CD4-positive, CD25-positive, alpha-beta regulatory T cell (primary cell): ENCODE results near the gene KRTAP5-4. TPM values are rescaled to one million over a fixed set of nuclear protein-coding genes. Genes with fewer than 3 reads are reported as not detected.
"Not testable (repeated sequence)": the region's sequence is repeated elsewhere in the genome, so short reads cannot be mapped to it uniquely, and the experiment has no call there.

Experiments used
- ATAC-seq, 2 donors: fragments of 150-1000 bp; cut with Tn5 transposase; one replicate each; pipeline ENCODE4 v1.10.0; 2021; ENCODE audit warnings: low read depth in 2 of 2, moderate number of reproducible peaks in 2 of 2, moderate library complexity in 1 of 2
- DNase-seq, 3 donors: peaks; one replicate each; pipeline versions ENCODE4 v3.0.0 to v3.0.0-alpha.2; 2012 to 2022; ENCODE audit warnings: mixed read lengths in 1 of 3
- H3K27ac ChIP-seq: one replicate; pipeline ENCODE4 v1.7.0; 2013; ENCODE audit warnings: mild to moderate bottlenecking, low read length; ENCODE audit not compliant: insufficient read depth, poor library complexity, severe bottlenecking
- H3K27me3 ChIP-seq: one replicate; pipeline ENCODE4 v1.7.0; 2013; ENCODE audit warnings: low read length; ENCODE audit not compliant: control insufficient read depth, insufficient read depth
- H3K36me3 ChIP-seq: one replicate; pipeline ENCODE4 v1.7.0; 2013; ENCODE audit warnings: mild to moderate bottlenecking, low read length, moderate library complexity; ENCODE audit not compliant: control insufficient read depth, insufficient read depth
- H3K4me1 ChIP-seq: 2 replicates; pipeline ENCODE4 v1.7.0; 2013; ENCODE audit warnings: mild to moderate bottlenecking, low read length; ENCODE audit not compliant: insufficient read depth, control insufficient read depth, poor library complexity, severe bottlenecking
- H3K4me3 ChIP-seq: one replicate; pipeline ENCODE4 v1.7.0; 2013; ENCODE audit warnings: low read depth, mild to moderate bottlenecking, low read length, moderate library complexity
- H3K9me3 ChIP-seq, 2 experiments: 1 replicate in 1 of 2; 2 replicates in 1 of 2; pipeline ENCODE4 v1.7.0; 2013; ENCODE audit warnings: low read length in 2 of 2, mild to moderate bottlenecking in 1 of 2, moderate library complexity in 1 of 2; ENCODE audit not compliant: control insufficient read depth in 2 of 2
- H3K27ac Mint-ChIP-seq, 3 donors: one replicate each; pipeline ENCODE4 v1.8.0; 2020 to 2022; ENCODE audit warnings: mild to moderate bottlenecking in 3 of 3, mixed read lengths in 3 of 3, moderate library complexity in 2 of 3
- H3K27me3 Mint-ChIP-seq: one replicate; pipeline ENCODE4 v1.8.0; 2022; ENCODE audit warnings: mild to moderate bottlenecking, mixed read lengths
- H3K36me3 Mint-ChIP-seq: one replicate; pipeline ENCODE4 v1.8.0; 2020; ENCODE audit warnings: mixed read lengths
- H3K4me1 Mint-ChIP-seq, 4 donors: one replicate each; pipeline ENCODE4 v1.8.0; 2020 to 2022; ENCODE audit warnings: mixed read lengths in 4 of 4, mild to moderate bottlenecking in 1 of 4
- H3K4me3 Mint-ChIP-seq, 4 donors: one replicate each; pipeline ENCODE4 v1.8.0; 2020 to 2022; ENCODE audit warnings: mild to moderate bottlenecking in 4 of 4, mixed read lengths in 4 of 4, moderate library complexity in 3 of 4
- H3K9me3 Mint-ChIP-seq, 7 donors: one replicate each; pipeline ENCODE4 v1.8.0; 2020 to 2022; ENCODE audit warnings: mixed read lengths in 7 of 7, mild to moderate bottlenecking in 3 of 7, moderate library complexity in 2 of 7
- polyA plus RNA-seq, 4 donors: library from polyadenylated mRNA; unstranded; fragments of 300-500 nt; fragmentation: Illumina TruSeq; gene quantifications; one replicate each; pipeline ENCODE4 v1.2.3, GENCODE V29; 2021
- total RNA-seq: library from RNA; stranded (reverse); gene quantifications from one replicate; pipeline ENCODE4 v1.2.3, GENCODE V29; 2022

Gene KRTAP5-4
- total RNA-seq (not detected), polyA plus RNA-seq (not detected)

GRCh38 chr11:1622086-1622485 is at the start of gene KRTAP5-4:
KRTAP5-4 (minus strand) TSS chr11:1622138; CDS start chr11:1622093, 45 bp downstream.
- no peaks in the 10 kb centered on the region for H3K36me3 ChIP-seq
- H3K4me1 Mint-ChIP-seq = peaks cover 5 to 7% (median 5%) of the 10 kb centered on the region in 4 donors
- H3K27me3 Mint-ChIP-seq = peaks cover 17% of the 10 kb centered on the region
- ATAC-seq (no peak), DNase-seq (no peak)
- H3K27ac Mint-ChIP-seq = no peak within 1 kb of the TSS
- H3K4me3 Mint-ChIP-seq = no peak within 1 kb of the TSS
- no peak within 1 kb of the TSS for H3K4me3 ChIP-seq
- H3K27me3 ChIP-seq = no peaks in the 10 kb centered on the region
- no peaks in the 10 kb centered on the region for H3K9me3 ChIP-seq
- no peaks in the 10 kb centered on the region for H3K36me3 Mint-ChIP-seq
- H3K27ac ChIP-seq = no peak within 1 kb of the TSS
- H3K9me3 Mint-ChIP-seq = no peaks in the 10 kb centered on the region
- H3K4me1 ChIP-seq = peaks cover 2% of the 10 kb centered on the region

- Mint-ChIP-seq H3K9me3 (peaks cover 0 to 3% (median 0%) of the 10 kb centered on the region in 7 donors), H3K27ac (no peak overlapping the region), H3K4me3 (no peak overlapping the region), H3K4me1 (no peaks in the 10 kb centered on the region), H3K27me3 (peaks cover 25% of the 10 kb centered on the region), H3K36me3 (no peaks in the 10 kb centered on the region)
- no peak overlapping the region for H3K27ac ChIP-seq
- no peaks in the 10 kb centered on the region for H3K27me3 ChIP-seq
- no peaks in the 10 kb centered on the region for H3K4me1 ChIP-seq
- H3K9me3 ChIP-seq = no peaks in the 10 kb centered on the region
- no peak for DNase-seq
- no peaks in the 10 kb centered on the region for H3K36me3 ChIP-seq
- ATAC-seq = no peak
- no peak overlapping the region for H3K4me3 ChIP-seq
These were observed 49.7 kb upstream of the KRTAP5-4 start for GRCh38 chr11:1671658-1672057.

GRCh38 chr11:1670905-1671371 is 49.0 kb upstream of the KRTAP5-4 start:
- Mint-ChIP-seq H3K4me1 (no peaks in the 10 kb centered on the region), H3K27me3 (peaks cover 25% of the 10 kb centered on the region), H3K9me3 (peaks cover 0 to 3% (median 0%) of the 10 kb centered on the region in 7 donors), H3K4me3 (peak overlapping the region in 1 of 4 donors; percentile 48), H3K36me3 (no peaks in the 10 kb centered on the region), H3K27ac (no peak overlapping the region)
- H3K4me3 ChIP-seq = no peak overlapping the region
- no peaks in the 10 kb centered on the region for H3K27me3 ChIP-seq
- H3K36me3 ChIP-seq = no peaks in the 10 kb centered on the region
- DNase-seq (no peak), ATAC-seq (no peak)
- H3K27ac ChIP-seq = no peak overlapping the region
- no peaks in the 10 kb centered on the region for H3K4me1 ChIP-seq
- no peaks in the 10 kb centered on the region for H3K9me3 ChIP-seq

- H3K36me3 Mint-ChIP-seq, H3K27me3 ChIP-seq, H3K4me1 ChIP-seq, H3K4me3 Mint-ChIP-seq, H3K4me1 Mint-ChIP-seq, ATAC-seq, H3K36me3 ChIP-seq, DNase-seq, H3K9me3 ChIP-seq, H3K4me3 ChIP-seq, H3K27ac Mint-ChIP-seq, H3K27ac ChIP-seq, H3K9me3 Mint-ChIP-seq: not testable (repeated sequence)
- peaks cover 25% of the 10 kb centered on the region for H3K27me3 Mint-ChIP-seq
These were observed 48.5 kb upstream of the KRTAP5-4 start for GRCh38 chr11:1670457-1670856.

- Histone ChIP-seq H3K27me3 (no peaks in the 10 kb centered on the region), H3K36me3 (no peaks in the 10 kb centered on the region), H3K27ac (no peak overlapping the region), H3K4me3 (no peak overlapping the region), H3K4me1 (no peaks in the 10 kb centered on the region), H3K9me3 (no peaks in the 10 kb centered on the region)
- DNase-seq (no peak), ATAC-seq (no peak)
- Mint-ChIP-seq H3K4me3 (no peak overlapping the region), H3K9me3 (peaks cover 0 to 3% (median 0%) of the 10 kb centered on the region in 7 donors), H3K36me3 (no peaks in the 10 kb centered on the region), H3K27me3 (peaks cover 19% of the 10 kb centered on the region), H3K4me1 (no peaks in the 10 kb centered on the region), H3K27ac (peak overlapping the region in 1 of 3 donors; percentile 20)
These were observed 47.7 kb upstream of the KRTAP5-4 start for GRCh38 chr11:1669546-1670218.

- Mint-ChIP-seq H3K9me3 (peaks cover 0 to 3% (median 0%) of the 10 kb centered on the region in 7 donors), H3K4me1 (no peaks in the 10 kb centered on the region), H3K4me3 (no peak overlapping the region), H3K27me3 (peaks cover 19% of the 10 kb centered on the region), H3K27ac (no peak overlapping the region), H3K36me3 (no peaks in the 10 kb centered on the region)
- DNase-seq (no peak), ATAC-seq (no peak)
- H3K4me3 ChIP-seq = no peak overlapping the region
- H3K4me1 ChIP-seq = no peaks in the 10 kb centered on the region
- no peak overlapping the region for H3K27ac ChIP-seq
- H3K36me3 ChIP-seq = no peaks in the 10 kb centered on the region
- no peaks in the 10 kb centered on the region for H3K27me3 ChIP-seq
- no peaks in the 10 kb centered on the region for H3K9me3 ChIP-seq
These were observed 47.1 kb upstream of the KRTAP5-4 start for GRCh38 chr11:1668911-1669473.

- H3K27ac Mint-ChIP-seq = no peak overlapping the region
- H3K9me3 Mint-ChIP-seq = peaks cover 0 to 3% (median 0%) of the 10 kb centered on the region in 7 donors
- DNase-seq (no peak), ATAC-seq (no peak)
- Histone ChIP-seq H3K27ac (no peak overlapping the region), H3K27me3 (no peaks in the 10 kb centered on the region), H3K9me3 (no peaks in the 10 kb centered on the region), H3K4me1 (no peaks in the 10 kb centered on the region), H3K4me3 (no peak overlapping the region), H3K36me3 (no peaks in the 10 kb centered on the region)
- H3K36me3 Mint-ChIP-seq = no peaks in the 10 kb centered on the region
- H3K27me3 Mint-ChIP-seq = peaks cover 15% of the 10 kb centered on the region
- no peak overlapping the region for H3K4me3 Mint-ChIP-seq
- no peaks in the 10 kb centered on the region for H3K4me1 Mint-ChIP-seq
These were observed 46.0 kb upstream of the KRTAP5-4 start for GRCh38 chr11:1667906-1668305.
